GM12872 (cell line): Measurements from ENCODE around the gene CCDC183.

Experiments
- TF ChIP-seq, protein P1 (sequence below): IDR thresholded peaks from 3 replicates; pipeline ENCODE4 v1.5.1; 2011; ENCODE audit warnings: low read depth, mild to moderate bottlenecking, low read length, moderate library complexity; ENCODE audit not compliant: insufficient read depth

Gene CCDC183

DNA sequence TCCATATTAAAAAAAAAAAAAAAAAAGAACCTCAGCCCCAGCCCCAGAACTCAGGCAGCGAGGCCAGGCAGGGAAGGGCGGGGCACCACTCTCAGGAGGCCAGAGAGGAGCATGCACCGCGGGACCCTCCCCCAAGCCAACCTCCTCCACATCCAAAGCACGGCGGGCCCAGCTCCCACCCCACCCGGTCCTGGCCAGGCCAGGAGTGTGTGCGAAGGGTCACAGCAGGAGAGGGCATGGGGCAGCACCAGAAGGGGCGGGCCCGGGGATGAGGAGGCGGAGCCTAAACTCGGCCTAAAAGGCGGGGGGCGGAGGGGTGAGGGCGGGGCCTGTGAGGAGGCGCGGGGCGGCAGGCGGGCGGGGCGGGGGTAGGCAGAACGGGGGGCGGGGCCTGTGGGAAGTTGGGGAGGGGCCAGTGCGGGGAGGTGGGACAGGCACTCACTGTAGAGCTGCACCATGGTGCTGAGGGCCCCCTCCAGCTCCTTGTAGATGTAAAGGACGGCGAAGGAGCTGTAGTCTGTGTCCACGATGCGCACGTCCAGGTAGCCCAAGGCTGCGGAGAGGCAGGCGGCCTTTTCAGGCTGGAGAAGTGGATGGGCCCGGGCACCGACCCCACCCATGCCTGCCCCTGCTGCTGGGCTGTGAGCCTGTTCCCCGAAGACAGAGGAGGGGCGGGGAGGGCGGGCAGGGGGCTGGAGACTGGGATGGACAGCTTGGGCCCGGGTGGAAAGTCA, 33.1 kb upstream of the CCDC183 start:
- TF ChIP-seq, protein P1, sequence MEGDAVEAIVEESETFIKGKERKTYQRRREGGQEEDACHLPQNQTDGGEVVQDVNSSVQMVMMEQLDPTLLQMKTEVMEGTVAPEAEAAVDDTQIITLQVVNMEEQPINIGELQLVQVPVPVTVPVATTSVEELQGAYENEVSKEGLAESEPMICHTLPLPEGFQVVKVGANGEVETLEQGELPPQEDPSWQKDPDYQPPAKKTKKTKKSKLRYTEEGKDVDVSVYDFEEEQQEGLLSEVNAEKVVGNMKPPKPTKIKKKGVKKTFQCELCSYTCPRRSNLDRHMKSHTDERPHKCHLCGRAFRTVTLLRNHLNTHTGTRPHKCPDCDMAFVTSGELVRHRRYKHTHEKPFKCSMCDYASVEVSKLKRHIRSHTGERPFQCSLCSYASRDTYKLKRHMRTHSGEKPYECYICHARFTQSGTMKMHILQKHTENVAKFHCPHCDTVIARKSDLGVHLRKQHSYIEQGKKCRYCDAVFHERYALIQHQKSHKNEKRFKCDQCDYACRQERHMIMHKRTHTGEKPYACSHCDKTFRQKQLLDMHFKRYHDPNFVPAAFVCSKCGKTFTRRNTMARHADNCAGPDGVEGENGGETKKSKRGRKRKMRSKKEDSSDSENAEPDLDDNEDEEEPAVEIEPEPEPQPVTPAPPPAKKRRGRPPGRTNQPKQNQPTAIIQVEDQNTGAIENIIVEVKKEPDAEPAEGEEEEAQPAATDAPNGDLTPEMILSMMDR, result no peak

- TF ChIP-seq, protein P1, result no peak
Observed at GRCh38 chr9:136763649-136764035, 32.5 kb upstream of the CCDC183 start.

GRCh38 chr9:136764301-136764891, 31.7 kb upstream of the CCDC183 start, which contains the start of gene LCN15:
LCN15 (minus strand) TSS chr9:136764518; CDS start chr9:136764488, 30 bp downstream.
- TF ChIP-seq, protein P1, result no peak

GRCh38 chr9:136765041-136765440, 31.1 kb upstream of the CCDC183 start:
- TF ChIP-seq, protein P1, result no peak

GRCh38 chr9:136766410-136767120, 29.6 kb upstream of the CCDC183 start:
- TF ChIP-seq, protein P1, result peak; percentile 59

GRCh38 chr9:136769710-136770191, 26.4 kb upstream of the CCDC183 start:
- TF ChIP-seq, protein P1, result peak; percentile 76

GRCh38 chr9:136771907-136772415, 24.2 kb upstream of the CCDC183 start:
- TF ChIP-seq, protein P1, result no peak
